IMR-90 (cell line): Measurements from ENCODE around the gene MARCHF3. TPM values are rescaled to one million over a fixed set of nuclear protein-coding genes. Genes with fewer than 3 reads are reported as not detected.

Experiments
- ATAC-seq: fragments of 200-7000 bp; cut with Tn5 transposase; 2 replicates; pipeline ENCODE4 v1.9.1; 2020; ENCODE audit warnings: low read depth, mild to moderate bottlenecking, moderate library complexity
- BruUV-seq: library from RNA; stranded (reverse); fragments of 400-500 nt; replicated peaks from 2 replicates; lab custom pipeline; 2021; lab: Mats Ljungman, UMichigan
- CTCF ChIA-PET: fragments of 300-600 bp; formaldehyde crosslinking; extraction: SDS; loops from one replicate; lab custom pipeline; 2021; ENCODE audit warnings: antibody characterized with exemption; lab: Yijun Ruan, JAX
- POLR2A ChIA-PET: fragments of 300-600 bp; sonication (Branson Sonifier 250); formaldehyde crosslinking; loops from one replicate; lab custom pipeline; 2022; ENCODE audit warnings: antibody characterized with exemption; ENCODE audit not compliant: unreplicated experiment; lab: Charles Lee
- DNase-seq: peaks from one replicate; pipeline ENCODE4 v3.0.0; 2013
- H2AFZ ChIP-seq: replicated peaks from 2 replicates; pipeline ENCODE3; 2013; ENCODE audit warnings: low read length, mild to moderate bottlenecking; ENCODE audit not compliant: poor library complexity
- H2AK5ac ChIP-seq: 2 replicates; pipeline ENCODE4 v1.6.1; 2013; ENCODE audit warnings: low read depth, low read length, inconsistent platforms
- H2AK9ac ChIP-seq: replicated peaks from 2 replicates; pipeline ENCODE3; 2013; ENCODE audit warnings: mild to moderate bottlenecking, low read depth, low read length, moderate library complexity; ENCODE audit not compliant: poor library complexity
- H2BK120ac ChIP-seq: 2 replicates; pipeline ENCODE4 v1.6.1; 2013; ENCODE audit warnings: low read depth, low read length, inconsistent platforms
- H2BK15ac ChIP-seq: 3 replicates; pipeline ENCODE4 v1.6.1; 2013; ENCODE audit warnings: low read depth, low read length, inconsistent platforms
- H2BK20ac ChIP-seq: 2 replicates; pipeline ENCODE4 v1.6.1; 2013; ENCODE audit warnings: low read depth, mild to moderate bottlenecking, inconsistent platforms, low read length, moderate library complexity
- H2BK5ac ChIP-seq: 2 replicates; pipeline ENCODE4 v1.6.1; 2013; ENCODE audit warnings: mild to moderate bottlenecking, low read depth, low read length, inconsistent platforms; ENCODE audit not compliant: poor library complexity, severe bottlenecking
- H3K14ac ChIP-seq: replicated peaks from 2 replicates; pipeline ENCODE4 v1.6.1; 2013; ENCODE audit warnings: low read depth, low read length, inconsistent platforms
- H3K18ac ChIP-seq: 2 replicates; pipeline ENCODE4 v1.6.1; 2013; ENCODE audit warnings: low read depth, low read length, control low read depth
- H3K23ac ChIP-seq: 2 replicates; pipeline ENCODE4 v1.6.1; 2013; ENCODE audit warnings: low read depth, low read length, inconsistent platforms
- H3K27ac ChIP-seq: 2 replicates; pipeline ENCODE4 v1.5.1; 2013; ENCODE audit warnings: mild to moderate bottlenecking, control low read depth, low read length; ENCODE audit not compliant: insufficient read depth
- H3K27me3 ChIP-seq: 2 replicates; pipeline ENCODE4 v1.6.1; 2013; ENCODE audit warnings: low read length; ENCODE audit not compliant: control insufficient read depth, insufficient read depth
- H3K36me3 ChIP-seq: 2 replicates; pipeline ENCODE4 v1.6.1; 2013; ENCODE audit warnings: low read length, mixed read lengths; ENCODE audit not compliant: control insufficient read depth, insufficient read depth
- H3K4ac ChIP-seq: 2 replicates; pipeline ENCODE4 v1.6.1; 2013; ENCODE audit warnings: low read depth, low read length, inconsistent platforms
- H3K4me1 ChIP-seq: 2 replicates; pipeline ENCODE4 v1.6.1; 2013; ENCODE audit warnings: low read length, mixed read lengths; ENCODE audit not compliant: control insufficient read depth, insufficient read depth
- H3K4me2 ChIP-seq: 2 replicates; pipeline ENCODE4 v1.6.1; 2013; ENCODE audit warnings: low read depth, mild to moderate bottlenecking, control low read depth, low read length, moderate library complexity
- H3K4me3 ChIP-seq: 2 replicates; pipeline ENCODE4 v1.5.1; 2013; ENCODE audit warnings: low read depth, mild to moderate bottlenecking, control low read depth, low read length, moderate library complexity; ENCODE audit not compliant: insufficient read depth
- H3K56ac ChIP-seq: 2 replicates; pipeline ENCODE4 v1.6.1; 2013; ENCODE audit warnings: low read length, inconsistent platforms; ENCODE audit not compliant: insufficient read depth; ENCODE audit errors: extremely low read depth
- H3K79me1 ChIP-seq, 2 experiments: 2 replicates each; pipeline ENCODE4 v1.6.1; 2013; ENCODE audit warnings: low read length in 2 of 2, inconsistent platforms in 1 of 2, low read depth in 1 of 2
- H3K9ac ChIP-seq: 2 replicates; pipeline ENCODE4 v1.6.1; 2013; ENCODE audit warnings: low read depth, low read length, control low read depth
- H3K9me1 ChIP-seq: 2 replicates; pipeline ENCODE4 v1.6.1; 2013; ENCODE audit warnings: low read length, inconsistent platforms; ENCODE audit not compliant: insufficient read depth
- H3K9me3 ChIP-seq: 2 replicates; pipeline ENCODE4 v1.6.1; 2013; ENCODE audit warnings: low read length; ENCODE audit not compliant: control insufficient read depth, insufficient read depth
- H4K20me1 ChIP-seq: 2 replicates; pipeline ENCODE4 v1.6.1; 2013; ENCODE audit warnings: low read length, inconsistent platforms; ENCODE audit not compliant: insufficient read depth
- H4K5ac ChIP-seq: 2 replicates; pipeline ENCODE4 v1.6.1; 2013; ENCODE audit warnings: mild to moderate bottlenecking, low read depth, low read length, control low read depth
- H4K8ac ChIP-seq, 2 experiments: 2 replicates each; pipeline ENCODE4 v1.6.1; 2013; ENCODE audit warnings: low read depth in 2 of 2, low read length in 2 of 2, control low read depth in 1 of 2, inconsistent platforms in 1 of 2
- H4K91ac ChIP-seq: 2 replicates; pipeline ENCODE4 v1.6.1; 2013; ENCODE audit warnings: low read depth, low read length, inconsistent platforms; ENCODE audit not compliant: insufficient read depth
- BHLHE40 ChIP-seq: fragments of 150-350 bp; IDR thresholded peaks from 2 replicates; pipeline ENCODE4 v1.6.1; 2016; ENCODE audit warnings: mild to moderate bottlenecking, low read depth, low read length
- CEBPB ChIP-seq: IDR thresholded peaks from 2 replicates; pipeline ENCODE4 v1.6.1; 2012; ENCODE audit warnings: low read depth, low read length, improper control_type of control experiment
- CHD1 ChIP-seq: IDR thresholded peaks from 2 replicates; pipeline ENCODE4 v1.6.1; 2012; ENCODE audit warnings: low read depth, low read length, improper control_type of control experiment
- MAFK ChIP-seq: IDR thresholded peaks from 2 replicates; pipeline ENCODE4 v1.6.1; 2012; ENCODE audit warnings: low read depth, low read length, improper control_type of control experiment
- MAZ ChIP-seq: IDR thresholded peaks from 2 replicates; pipeline ENCODE4 v1.6.1; 2012; ENCODE audit warnings: low read depth, mild to moderate bottlenecking, low read length, improper control_type of control experiment, moderate library complexity, borderline replicate concordance
- NFE2L2 ChIP-seq: fragments of 150-350 bp; IDR thresholded peaks from 2 replicates; pipeline ENCODE4 v1.6.1; 2016; ENCODE audit warnings: low read depth, mild to moderate bottlenecking, low read length
- RFX5 ChIP-seq: IDR thresholded peaks from 2 replicates; pipeline ENCODE4 v1.8.0; 2012; ENCODE audit warnings: low read depth, mild to moderate bottlenecking, low read length, moderate library complexity
- WGBS, 2 experiments: methylation state at CpG; one replicate each; pipeline versions ENCODE4 v1.1.5 to v1.1.7; 2013; ENCODE audit warnings: missing lambda C conversion rate in 2 of 2; ENCODE audit not compliant: insufficient read length in 1 of 2; ENCODE audit errors: extremely low coverage in 2 of 2; 5-methylcytosine and 5-hydroxymethylcytosine counted together
- dilution Hi-C: fragments of 300-500 bp; cut with HindIII; formaldehyde crosslinking; loops from one replicate; pipeline ENCODE4 v1.14.3; 2018; ENCODE audit warnings: low sequenced_read_pairs; ENCODE audit not compliant: unreplicated experiment
- in situ Hi-C: fragments of 300-500 bp; cut with MboI; formaldehyde crosslinking; loops from 3 replicates; pipeline ENCODE4 v1.14.3; 2019; ENCODE audit warnings: low sequenced_read_pairs, inconsistent platforms, mixed read lengths
- intact Hi-C: fragments of 100-400 bp; cut with micrococcal nuclease; formaldehyde crosslinking; loops from 2 replicates; pipeline ENCODE4 v1.10.0; 2022
- polyA plus RNA-seq, 3 experiments: library from polyadenylated mRNA; depleted of rRNA; stranded (reverse); fragments of >200 nt; gene quantifications; 2 replicates each; pipeline ENCODE4 v1.2.3, GENCODE V29; 2012; ENCODE audit warnings: low replicate concordance in 1 of 3
- total RNA-seq: library from RNA; depleted of rRNA; stranded (reverse); fragments of >200 nt; gene quantifications from 2 replicates; pipeline ENCODE4 v1.2.3, GENCODE V29; 2012
- TF ChIP-seq, protein P1 (sequence below): fragments of 150-350 bp; IDR thresholded peaks from 2 replicates; pipeline ENCODE4 v1.6.1; 2016; ENCODE audit warnings: low read depth, mild to moderate bottlenecking, low read length, moderate library complexity, borderline replicate concordance
- TF ChIP-seq, protein P2 (sequence below): fragments of 150-350 bp; IDR thresholded peaks from 2 replicates; pipeline ENCODE4 v1.6.1; 2017; ENCODE audit warnings: mild to moderate bottlenecking, antibody characterized with exemption, low read length, low read depth

The MARCHF3 gene
- total and polyA plus RNA-seq, 2 of the 4 experiments (the other 2 are of a cell fraction) = 11.2 to 18.8 TPM

DNA sequence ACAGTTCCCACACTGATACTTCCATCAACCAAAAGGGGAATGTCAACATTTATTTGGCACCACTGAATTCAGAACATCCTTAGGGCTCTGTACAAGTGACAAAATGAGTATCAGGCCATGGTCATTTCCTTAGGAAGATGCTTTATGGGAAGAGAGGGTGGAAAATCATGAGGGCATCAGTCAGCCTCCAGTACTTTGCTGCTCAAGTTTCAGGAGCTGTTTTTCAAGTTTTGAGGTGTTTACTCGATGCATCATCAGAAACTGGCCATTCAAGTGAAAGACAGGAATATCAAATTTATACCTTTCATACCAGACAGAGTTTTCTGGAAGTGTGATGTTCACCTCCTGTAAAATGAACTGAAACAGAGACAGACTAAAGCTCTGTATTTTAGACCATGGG, 21.2 kb upstream of the MARCHF3 start:
- H3K4me1 ChIP-seq = no peaks in the 10 kb centered on the region
- POLR2A ChIA-PET = no interaction called here
- H4K91ac ChIP-seq = no peak overlapping the region
- no peak overlapping the region for H4K5ac ChIP-seq
- no peaks in the 10 kb centered on the region for H3K36me3 ChIP-seq
- H3K23ac ChIP-seq = no peak overlapping the region
- DNase-seq = no peak
- no peaks in the 10 kb centered on the region for H3K9me3 ChIP-seq
- no peak overlapping the region for H3K14ac ChIP-seq
- no peak overlapping the region for H2AK5ac ChIP-seq
- H3K79me1 ChIP-seq = no peaks in the 10 kb centered on the region
- intact Hi-C loops = no loop called here
- H2BK5ac ChIP-seq = no peak overlapping the region
- CTCF ChIA-PET = no interaction called here
- WGBS, 2 experiments = no CpG with 5 or more reads among the region's 1 CpG
- no peaks in the 10 kb centered on the region for H4K20me1 ChIP-seq
- H3K27ac ChIP-seq = no peak overlapping the region
- TF ChIP-seq CEBPB (no peak), NFE2L2 (no peak), CHD1 (no peak), MAZ (no peak), RFX5 (no peak), BHLHE40 (no peak), MAFK (no peak)
- TF ChIP-seq, protein P1, sequence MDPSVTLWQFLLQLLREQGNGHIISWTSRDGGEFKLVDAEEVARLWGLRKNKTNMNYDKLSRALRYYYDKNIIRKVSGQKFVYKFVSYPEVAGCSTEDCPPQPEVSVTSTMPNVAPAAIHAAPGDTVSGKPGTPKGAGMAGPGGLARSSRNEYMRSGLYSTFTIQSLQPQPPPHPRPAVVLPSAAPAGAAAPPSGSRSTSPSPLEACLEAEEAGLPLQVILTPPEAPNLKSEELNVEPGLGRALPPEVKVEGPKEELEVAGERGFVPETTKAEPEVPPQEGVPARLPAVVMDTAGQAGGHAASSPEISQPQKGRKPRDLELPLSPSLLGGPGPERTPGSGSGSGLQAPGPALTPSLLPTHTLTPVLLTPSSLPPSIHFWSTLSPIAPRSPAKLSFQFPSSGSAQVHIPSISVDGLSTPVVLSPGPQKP = no peak
- TF ChIP-seq, protein P2, sequence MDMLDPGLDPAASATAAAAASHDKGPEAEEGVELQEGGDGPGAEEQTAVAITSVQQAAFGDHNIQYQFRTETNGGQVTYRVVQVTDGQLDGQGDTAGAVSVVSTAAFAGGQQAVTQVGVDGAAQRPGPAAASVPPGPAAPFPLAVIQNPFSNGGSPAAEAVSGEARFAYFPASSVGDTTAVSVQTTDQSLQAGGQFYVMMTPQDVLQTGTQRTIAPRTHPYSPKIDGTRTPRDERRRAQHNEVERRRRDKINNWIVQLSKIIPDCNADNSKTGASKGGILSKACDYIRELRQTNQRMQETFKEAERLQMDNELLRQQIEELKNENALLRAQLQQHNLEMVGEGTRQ = no peak
- H4K8ac ChIP-seq = no peak overlapping the region
- no peak overlapping the region for H3K56ac ChIP-seq
- no peak overlapping the region for H2BK20ac ChIP-seq
- no peaks in the 10 kb centered on the region for H3K9me1 ChIP-seq
- dilution Hi-C loops = no loop called here
- H2AFZ ChIP-seq = no peak overlapping the region
- no peak overlapping the region for H3K4me3 ChIP-seq
- H2BK15ac ChIP-seq = no peak overlapping the region
- no peak overlapping the region for H2BK120ac ChIP-seq
- no peak overlapping the region for H3K18ac ChIP-seq
- H3K9ac ChIP-seq = no peak overlapping the region
- H2AK9ac ChIP-seq = no peak overlapping the region
- no peak overlapping the region for H3K4ac ChIP-seq
- no peaks in the 10 kb centered on the region for H3K27me3 ChIP-seq
- ATAC-seq = no peak
- H3K4me2 ChIP-seq = no peak overlapping the region
- in situ Hi-C loops = no loop called here
- no TSS peak for BruUV-seq
